Left lung (tissue), 10 donors: ENCODE results near the gene SKA2. TPM values are rescaled to one million over a fixed set of nuclear protein-coding genes. Genes with fewer than 3 reads are reported as not detected.

Source experiments
- ATAC-seq: fragments of 200-7000 bp; cut with Tn5 transposase; one replicate; pipeline ENCODE4 v1.9.1; 2020; ENCODE audit warnings: moderate library complexity
- DNase-seq, 4 donors: peaks; one replicate each; pipeline ENCODE4 v3.0.0-alpha.2; 2013 to 2020
- H3K27ac ChIP-seq, 2 donors: fragments of 200-600 bp; sonication (generic) in 1 of 2; one replicate each; pipeline versions ENCODE4 v1.5.0 to v1.8.0; 2020 to 2021
- H3K27me3 ChIP-seq, 2 donors: fragments of 200-600 bp; sonication (generic) in 1 of 2; one replicate each; pipeline versions ENCODE4 v1.5.0 to v1.8.0; 2020 to 2021
- H3K36me3 ChIP-seq, 2 donors: fragments of 200-600 bp; sonication (generic) in 1 of 2; one replicate each; pipeline versions ENCODE4 v1.5.0 to v1.8.0; 2020 to 2021
- H3K4me1 ChIP-seq, 2 donors: fragments of 200-600 bp; one replicate each; pipeline ENCODE4 v1.8.0; 2021
- H3K4me3 ChIP-seq, 2 donors: fragments of 200-600 bp; sonication (generic) in 1 of 2; one replicate each; pipeline versions ENCODE4 v1.5.0 to v1.8.0; 2020 to 2021; ENCODE audit warnings: mild to moderate bottlenecking in 1 of 2
- H3K9me3 ChIP-seq, 2 donors: fragments of 200-600 bp; sonication (generic) in 1 of 2; one replicate each; pipeline versions ENCODE4 v1.5.0 to v1.8.0; 2020 to 2021
- CTCF ChIP-seq, 2 donors: fragments of 200-600 bp; sonication (generic) in 1 of 2; IDR thresholded peaks; one replicate each; pipeline versions ENCODE4 v1.5.0 to v1.8.0; 2021; ENCODE audit warnings: antibody characterized with exemption in 2 of 2
- intact Hi-C, 2 donors: fragments of 100-400 bp; cut with DNase I; formaldehyde crosslinking; loops; one replicate each; pipeline versions ENCODE4 v1.11.2 to v1.14.2; 2022
- polyA plus RNA-seq, 6 donors: library from polyadenylated mRNA; unstranded; fragments of 120-200 nt; gene quantifications; one replicate each; pipeline ENCODE4 v1.2.1, GENCODE V29; 2013; ENCODE audit not compliant: insufficient read length in 6 of 6
- total RNA-seq, 2 donors: library from RNA; stranded (reverse); fragmentation: NEBNext Ultra II Directional; extraction: Animal tissue kit (Norgen Biotek cat#: 25700); gene quantifications; one replicate each; pipeline ENCODE4 v1.2.1, GENCODE V29; 2021
- donor health status: DM: no; HTN: yes; CAD: no.
- donor health status: DM: no; HTN: no; CAD: no.

SKA2 gene
- total and polyA plus RNA-seq, 8 donors: 34.4 to 77.5 (median 51.0) TPM

GRCh38 chr17:59074494-59074893 is 80.5 kb downstream of the SKA2 start:
- no peak overlapping the region for H3K27ac ChIP-seq
- H3K9me3 ChIP-seq: no peaks in the 10 kb centered on the region
- intact Hi-C loops: no loop called here
- H3K36me3 ChIP-seq: peaks cover 0 to 86% of the 10 kb centered on the region in 2 donors
- H3K4me1 ChIP-seq: no peaks in the 10 kb centered on the region
- TF ChIP-seq CTCF (IDR thresholded peaks at IDR 0.05): no peak
- H3K27me3 ChIP-seq: no peaks in the 10 kb centered on the region
- H3K4me3 ChIP-seq: no peak overlapping the region
- DNase-seq (no peak), ATAC-seq (no peak)

- Histone ChIP-seq H3K27ac (no peak overlapping the region), H3K4me1 (no peaks in the 10 kb centered on the region), H3K36me3 (peaks cover 0 to 86% of the 10 kb centered on the region in 2 donors), H3K9me3 (no peaks in the 10 kb centered on the region), H3K4me3 (no peak overlapping the region), H3K27me3 (no peaks in the 10 kb centered on the region)
- intact Hi-C loops: no loop called here
- DNase-seq: no peak
- TF ChIP-seq CTCF (IDR thresholded peaks at IDR 0.05): no peak
- ATAC-seq: no peak
Observed at GRCh38 chr17:59073972-59074371, 81.0 kb downstream of the SKA2 start.

GRCh38 chr17:59069856-59070255 is 85.1 kb downstream of the SKA2 start:
- no peaks in the 10 kb centered on the region for H3K27me3 ChIP-seq
- H3K36me3 ChIP-seq: peaks cover 0 to 78% of the 10 kb centered on the region in 2 donors
- no peak overlapping the region for H3K27ac ChIP-seq
- TF ChIP-seq CTCF (IDR thresholded peaks at IDR 0.05): no peak
- H3K4me1 ChIP-seq: no peaks in the 10 kb centered on the region
- no peak for ATAC-seq
- no peak for DNase-seq
- intact Hi-C loops: no loop called here
- H3K4me3 ChIP-seq: no peak overlapping the region
- no peaks in the 10 kb centered on the region for H3K9me3 ChIP-seq

- peaks cover 0 to 70% of the 10 kb centered on the region in 2 donors for H3K36me3 ChIP-seq
- H3K4me3 ChIP-seq: no peak overlapping the region
- no peaks in the 10 kb centered on the region for H3K4me1 ChIP-seq
- DNase-seq (peak in 1 of 4 donors; percentile 23), ATAC-seq (no peak)
- no peak overlapping the region for H3K27ac ChIP-seq
- intact Hi-C loops: no loop called here
- TF ChIP-seq CTCF (IDR thresholded peaks at IDR 0.05): no peak
- H3K9me3 ChIP-seq: no peaks in the 10 kb centered on the region
- no peaks in the 10 kb centered on the region for H3K27me3 ChIP-seq
Observed at GRCh38 chr17:59067756-59068155, 87.2 kb downstream of the SKA2 start.

GRCh38 chr17:59067340-59067739 is 87.6 kb downstream of the SKA2 start:
- no peak overlapping the region for H3K27ac ChIP-seq
- no peaks in the 10 kb centered on the region for H3K4me1 ChIP-seq
- no peak for TF ChIP-seq CTCF (IDR thresholded peaks at IDR 0.05)
- intact Hi-C loops: no loop called here
- H3K9me3 ChIP-seq: no peaks in the 10 kb centered on the region
- no peaks in the 10 kb centered on the region for H3K27me3 ChIP-seq
- no peak for ATAC-seq
- no peak overlapping the region for H3K4me3 ChIP-seq
- peaks cover 0 to 66% of the 10 kb centered on the region in 2 donors for H3K36me3 ChIP-seq
- DNase-seq: no peak
